Muscle of leg (tissue), 11 donors: ENCODE data around the gene RERE. TPM values are rescaled to one million over a fixed set of nuclear protein-coding genes. Genes with fewer than 3 reads are reported as not detected.

Experiments used
- DNase-seq: peaks from one replicate; pipeline ENCODE4 v3.0.0; 2013
- H3K27ac ChIP-seq: one replicate; pipeline ENCODE4 v1.5.1; 2013; ENCODE audit warnings: mild to moderate bottlenecking, low read length, control low read depth
- H3K27me3 ChIP-seq: one replicate; pipeline ENCODE4 v1.6.1; 2013; ENCODE audit warnings: low read length; ENCODE audit not compliant: control insufficient read depth, insufficient read depth
- H3K36me3 ChIP-seq: one replicate; pipeline ENCODE4 v1.6.1; 2013; ENCODE audit warnings: low read length; ENCODE audit not compliant: control insufficient read depth, insufficient read depth
- H3K4me1 ChIP-seq: one replicate; pipeline ENCODE4 v1.6.1; 2013; ENCODE audit warnings: low read length; ENCODE audit not compliant: control insufficient read depth, insufficient read depth
- H3K4me3 ChIP-seq: one replicate; pipeline ENCODE4 v1.5.1; 2013; ENCODE audit warnings: low read length, control low read depth
- H3K9me3 ChIP-seq: replicated peaks from 2 replicates; pipeline ENCODE4 v1.6.1; 2013; ENCODE audit warnings: low read depth, low read length; ENCODE audit not compliant: control insufficient read depth
- WGBS: methylation state at CpG from one replicate; pipeline ENCODE4 v1.1.5; 2013; ENCODE audit warnings: missing lambda C conversion rate; ENCODE audit not compliant: insufficient coverage; 5-methylcytosine and 5-hydroxymethylcytosine counted together
- polyA plus RNA-seq, 8 donors: library from polyadenylated mRNA; unstranded; fragments of 120-200 nt; gene quantifications; one replicate each; pipeline versions ENCODE4 v1.2.1 to v1.2.3, GENCODE V29; 2013; ENCODE audit warnings: inconsistent platforms in 1 of 8, low replicate concordance in 1 of 8; ENCODE audit not compliant: insufficient read length in 8 of 8, insufficient read depth in 1 of 8
- total RNA-seq: library from RNA; stranded (reverse); fragments of 120-200 nt; gene quantifications from one replicate; pipeline ENCODE4 v1.2.4, GENCODE V29; 2013

RERE gene
- total and polyA plus RNA-seq, 9 donors, result 63.7 to 102 (median 82.8) TPM

- no peak for DNase-seq
- Histone ChIP-seq H3K9me3 (no peaks in the 10 kb centered on the region), H3K36me3 (no peaks in the 10 kb centered on the region), H3K27me3 (no peaks in the 10 kb centered on the region), H3K4me3 (no peak overlapping the region), H3K27ac (no peak overlapping the region), H3K4me1 (peaks cover 11% of the 10 kb centered on the region)
- WGBS, result 82% methylated on average over 4 of the region's 5 CpGs
Observed at GRCh38 chr1:8587784-8588183, 229.7 kb downstream of the RERE start.

- no CpG with 5 or more reads among the region's 1 CpG for WGBS
- Histone ChIP-seq H3K4me3 (no peak overlapping the region), H3K9me3 (no peaks in the 10 kb centered on the region), H3K27ac (no peak overlapping the region), H3K36me3 (no peaks in the 10 kb centered on the region), H3K4me1 (peaks cover 9% of the 10 kb centered on the region), H3K27me3 (no peaks in the 10 kb centered on the region)
- DNase-seq, result no peak
Observed at GRCh38 chr1:8586438-8586837, 231.0 kb downstream of the RERE start.

GRCh38 chr1:8584316-8584715, 233.1 kb downstream of the RERE start:
- Histone ChIP-seq H3K36me3 (no peaks in the 10 kb centered on the region), H3K9me3 (no peaks in the 10 kb centered on the region), H3K4me1 (no peaks in the 10 kb centered on the region), H3K27ac (no peak overlapping the region), H3K27me3 (no peaks in the 10 kb centered on the region), H3K4me3 (no peak overlapping the region)
- WGBS, result 100% methylated on average over 1 of the region's 3 CpGs
- DNase-seq, result no peak

GRCh38 chr1:8583031-8583430, 234.4 kb downstream of the RERE start:
- no peak overlapping the region for H3K4me3 ChIP-seq
- no peaks in the 10 kb centered on the region for H3K4me1 ChIP-seq
- H3K27me3 ChIP-seq, result no peaks in the 10 kb centered on the region
- no peak overlapping the region for H3K27ac ChIP-seq
- WGBS, result 71% methylated on average over 1 of the region's 3 CpGs
- H3K36me3 ChIP-seq, result no peaks in the 10 kb centered on the region
- H3K9me3 ChIP-seq, result no peaks in the 10 kb centered on the region
- DNase-seq, result no peak

GRCh38 chr1:8580566-8580965, 236.9 kb downstream of the RERE start:
- DNase-seq, result no peak
- no peaks in the 10 kb centered on the region for H3K27me3 ChIP-seq
- H3K9me3 ChIP-seq, result no peaks in the 10 kb centered on the region
- no peak overlapping the region for H3K4me3 ChIP-seq
- WGBS, result no CpG with 5 or more reads among the region's 4 CpGs
- H3K36me3 ChIP-seq, result no peaks in the 10 kb centered on the region
- no peaks in the 10 kb centered on the region for H3K4me1 ChIP-seq
- no peak overlapping the region for H3K27ac ChIP-seq

GRCh38 chr1:8578936-8579335, 238.5 kb downstream of the RERE start:
- H3K27ac ChIP-seq, result no peak overlapping the region
- H3K36me3 ChIP-seq, result no peaks in the 10 kb centered on the region
- DNase-seq, result no peak
- WGBS, result 95% methylated on average over 4 of the region's 5 CpGs
- H3K4me1 ChIP-seq, result no peaks in the 10 kb centered on the region
- no peak overlapping the region for H3K4me3 ChIP-seq
- no peaks in the 10 kb centered on the region for H3K9me3 ChIP-seq
- H3K27me3 ChIP-seq, result no peaks in the 10 kb centered on the region

- WGBS, result no CpG with 5 or more reads among the region's 2 CpGs
- Histone ChIP-seq H3K4me3 (no peak overlapping the region), H3K4me1 (no peaks in the 10 kb centered on the region), H3K27me3 (no peaks in the 10 kb centered on the region), H3K27ac (no peak overlapping the region), H3K9me3 (no peaks in the 10 kb centered on the region), H3K36me3 (no peaks in the 10 kb centered on the region)
- no peak for DNase-seq
Observed at GRCh38 chr1:8578132-8578877, 239.1 kb downstream of the RERE start.

- H3K36me3 ChIP-seq, result no peaks in the 10 kb centered on the region
- WGBS, result no CpG with 5 or more reads among the region's 5 CpGs
- H3K9me3 ChIP-seq, result no peaks in the 10 kb centered on the region
- peaks cover 2% of the 10 kb centered on the region for H3K4me1 ChIP-seq
- H3K27ac ChIP-seq, result no peak overlapping the region
- no peak overlapping the region for H3K4me3 ChIP-seq
- H3K27me3 ChIP-seq, result no peaks in the 10 kb centered on the region
- DNase-seq, result no peak
Observed at GRCh38 chr1:8574985-8575384, 242.5 kb downstream of the RERE start.

- no peaks in the 10 kb centered on the region for H3K27me3 ChIP-seq
- no peak overlapping the region for H3K4me3 ChIP-seq
- H3K27ac ChIP-seq, result no peak overlapping the region
- no peaks in the 10 kb centered on the region for H3K9me3 ChIP-seq
- H3K36me3 ChIP-seq, result no peaks in the 10 kb centered on the region
- WGBS, result no CpG with 5 or more reads among the region's 1 CpG
- no peak for DNase-seq
- H3K4me1 ChIP-seq, result peaks cover 2% of the 10 kb centered on the region
Observed at GRCh38 chr1:8572106-8572505, 245.3 kb downstream of the RERE start.

- H3K4me3 ChIP-seq, result no peak overlapping the region
- H3K9me3 ChIP-seq, result no peaks in the 10 kb centered on the region
- peak overlapping the region; percentile 57 for H3K27ac ChIP-seq
- H3K4me1 ChIP-seq, result peaks cover 2% of the 10 kb centered on the region
- H3K27me3 ChIP-seq, result no peaks in the 10 kb centered on the region
- DNase-seq, result peak; percentile 65
- no peaks in the 10 kb centered on the region for H3K36me3 ChIP-seq
- no CpG with 5 or more reads among the region's 5 CpGs for WGBS
Observed at GRCh38 chr1:8571200-8571984, 246.0 kb downstream of the RERE start.
